SHP77 treated with DMSO at 0.1 percent for 48 hours (cell line): Measurements from ENCODE around the gene KIF18A.
"Not testable (repeated sequence)": the region's sequence is repeated elsewhere in the genome, so short reads cannot be mapped to it uniquely, and the experiment has no call there.

Experiments
- DNase-seq: peaks from one replicate; lab custom pipeline; 2025; lab: John Stamatoyannopoulos, UW

KIF18A gene

GRCh38 chr11:28107750-28108618 is at the start of gene KIF18A, which contains the start of gene METTL15:
Gene KIF18A (minus strand): TSS chr11:28108156. CDS start chr11:28097947, 10,209 bp downstream.
Gene METTL15 (plus strand): TSS chr11:28108388. CDS start chr11:28113335, 4,947 bp downstream.
- DNase-seq = peak; percentile 82

DNA sequence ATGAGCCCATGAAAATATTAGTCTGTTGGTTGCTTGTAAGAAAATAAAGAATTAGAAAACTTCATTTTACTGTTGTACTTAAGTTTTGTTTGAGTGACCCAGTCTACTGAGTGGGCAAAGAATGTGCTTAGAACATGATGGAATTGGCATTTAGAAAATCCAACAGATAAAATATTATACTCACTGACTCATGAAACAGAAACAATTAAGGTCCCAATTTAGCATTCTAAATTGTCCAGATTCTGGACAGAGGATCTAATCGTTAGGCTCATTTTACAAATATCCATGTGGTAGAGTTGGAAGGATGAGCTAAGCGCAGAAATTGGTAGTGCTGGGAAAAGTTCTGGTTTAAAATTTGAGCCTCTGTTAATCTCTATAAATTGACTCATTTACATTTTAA is 45.6 kb upstream of the KIF18A start:
- DNase-seq = no peak

GRCh38 chr11:28152743-28153142 is 44.8 kb upstream of the KIF18A start:
- DNase-seq = no peak

DNA sequence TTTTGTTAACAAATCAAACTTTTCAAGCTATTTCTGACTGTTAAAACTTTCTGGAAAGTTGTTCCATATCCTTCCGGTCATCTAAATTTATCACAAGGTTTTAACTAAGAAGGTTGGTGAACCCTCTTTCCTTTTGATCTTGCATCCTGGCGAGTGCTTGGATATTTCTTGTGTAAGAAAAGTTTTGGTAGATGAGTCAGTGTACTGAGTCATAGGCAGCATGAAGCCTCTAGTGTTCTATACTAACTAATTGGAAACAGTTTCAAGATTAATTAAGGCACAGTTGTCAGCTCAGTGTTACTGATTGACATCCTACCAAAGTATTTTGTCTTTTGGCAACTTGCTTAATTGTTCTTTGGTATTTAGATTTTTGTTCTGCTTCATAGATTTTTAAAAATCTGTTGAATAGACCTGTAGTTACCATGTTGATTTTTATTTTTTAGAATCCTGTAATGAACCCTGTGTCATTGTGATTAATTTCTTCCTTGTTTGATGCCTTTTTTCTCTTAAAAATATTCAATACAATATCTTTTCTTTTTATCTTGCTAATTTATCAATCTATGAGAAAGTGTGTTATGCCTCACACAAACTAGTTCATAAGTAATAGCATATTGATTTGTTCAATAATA is 38.3 kb upstream of the KIF18A start:
- no peak for DNase-seq

DNA sequence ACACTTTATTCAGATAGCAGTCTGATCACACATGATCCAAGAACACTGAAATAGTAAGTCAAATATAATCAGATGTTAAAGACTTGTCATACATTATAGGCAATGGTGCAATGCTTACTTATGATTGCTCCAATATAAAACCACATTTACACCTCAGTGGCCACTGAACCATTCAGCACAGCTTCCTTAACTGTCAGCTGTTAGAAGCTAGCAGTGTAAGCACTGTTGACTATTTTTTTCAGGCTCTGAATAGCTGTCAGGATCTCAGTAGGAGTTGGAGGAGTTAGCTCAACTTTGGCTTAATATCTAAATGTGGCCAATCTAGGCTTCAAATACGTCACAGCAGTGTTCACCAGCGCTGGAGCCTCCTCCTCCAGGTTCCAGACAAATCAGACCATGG is 36.9 kb upstream of the KIF18A start:
- no peak for DNase-seq

DNA sequence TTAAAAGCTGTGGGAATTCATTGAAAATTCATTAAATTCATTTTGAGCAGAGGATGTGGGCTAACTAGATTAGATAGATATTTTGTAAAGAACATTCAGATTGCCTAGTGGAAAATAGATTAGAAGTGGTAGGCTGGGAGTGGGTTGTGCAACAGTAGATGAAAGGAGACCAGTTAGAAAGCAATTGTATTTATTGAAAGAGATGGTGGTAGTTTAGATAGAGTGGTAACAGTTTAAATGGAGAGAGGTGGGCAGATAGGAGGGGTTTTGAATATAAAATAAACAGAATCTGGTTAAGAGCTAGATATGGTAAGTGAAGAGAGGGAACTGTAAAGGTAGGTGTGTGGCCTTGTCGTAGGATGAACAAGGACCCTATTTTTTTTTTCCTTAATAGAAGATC is 34.8 kb upstream of the KIF18A start:
- no peak for DNase-seq

DNA sequence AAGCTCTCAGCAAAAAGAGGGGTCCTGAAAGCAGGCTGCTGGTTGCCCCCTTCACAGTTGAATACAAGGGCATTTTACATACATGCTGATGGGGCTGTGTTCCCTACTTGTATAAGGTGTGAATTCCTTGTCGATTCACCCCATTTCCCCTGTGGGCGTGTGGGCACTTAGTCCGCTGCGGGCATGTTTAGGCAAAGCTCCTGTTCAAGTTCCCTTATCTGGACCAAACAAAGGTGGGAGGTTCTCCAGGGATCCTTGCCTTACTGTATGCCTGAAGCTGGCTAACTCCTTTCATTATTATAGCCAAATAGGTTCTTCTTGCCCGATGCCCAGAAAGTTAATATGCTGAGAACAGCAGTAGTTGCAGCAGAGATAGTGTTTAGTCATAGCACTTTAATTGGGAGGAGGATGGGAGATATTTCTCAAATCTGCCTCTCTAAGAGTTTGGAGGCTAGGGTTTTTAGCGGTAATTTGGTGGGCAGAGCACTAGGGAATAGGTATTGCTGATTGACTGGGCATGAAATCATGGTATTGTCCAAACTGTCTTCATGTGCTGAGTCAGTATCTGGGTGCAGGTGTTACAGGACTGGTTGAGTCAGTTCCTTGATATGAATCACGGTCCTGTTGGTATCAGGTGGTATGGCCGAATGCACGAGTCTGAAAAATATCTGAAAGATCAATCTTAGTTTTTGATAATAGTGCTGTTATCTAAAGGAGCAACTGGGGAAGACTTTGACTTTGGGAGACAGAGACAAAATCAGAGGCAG is 32.9 kb upstream of the KIF18A start:
- DNase-seq = no peak

- DNase-seq = no peak
Measured at GRCh38 chr11:28139841-28140415, 32.0 kb upstream of the KIF18A start.

- DNase-seq = no peak
Measured at GRCh38 chr11:28137832-28138231, 29.9 kb upstream of the KIF18A start.

DNA sequence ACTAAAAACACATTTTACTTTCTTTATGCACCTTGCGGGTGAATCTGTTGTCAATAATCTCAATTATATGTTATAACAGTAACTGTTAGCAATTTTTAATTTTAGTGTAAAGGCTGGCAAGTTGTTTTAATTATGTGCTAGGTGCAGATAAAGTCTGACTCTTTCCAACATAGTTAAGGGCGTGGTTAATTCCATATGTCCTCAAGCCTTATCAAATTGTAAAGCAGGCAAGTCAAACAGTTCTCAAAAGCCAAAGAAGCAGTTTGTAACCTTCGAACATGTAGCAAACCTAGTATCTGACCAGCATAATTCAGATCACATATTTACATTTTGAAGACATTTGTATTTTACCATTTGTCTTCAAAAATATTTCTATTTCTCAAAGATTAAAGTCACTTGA is 29.4 kb upstream of the KIF18A start:
- DNase-seq = no peak

GRCh38 chr11:28136157-28136556 is 28.2 kb upstream of the KIF18A start:
- DNase-seq = not testable (repeated sequence)

DNA sequence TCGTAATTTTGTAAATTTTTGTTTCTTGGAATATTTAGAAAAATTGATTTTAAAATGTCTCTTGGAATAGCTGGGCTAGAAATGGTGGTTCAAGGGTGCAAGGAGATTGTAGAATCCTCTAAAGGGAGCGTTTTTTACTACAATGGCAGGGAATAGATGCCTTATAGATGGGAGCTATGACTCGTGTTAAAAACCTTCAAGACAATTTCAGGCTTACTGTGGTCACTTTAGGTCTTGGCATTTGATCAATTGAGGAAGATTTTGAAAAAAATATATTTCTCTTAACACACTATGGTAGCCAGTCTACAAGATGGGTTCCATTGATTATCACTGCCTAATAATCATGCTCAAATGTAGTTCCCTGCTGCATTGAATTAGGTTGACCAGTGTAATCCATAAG is 25.2 kb upstream of the KIF18A start:
- no peak for DNase-seq

- DNase-seq = no peak
Measured at GRCh38 chr11:28132548-28132947, 24.6 kb upstream of the KIF18A start.

DNA sequence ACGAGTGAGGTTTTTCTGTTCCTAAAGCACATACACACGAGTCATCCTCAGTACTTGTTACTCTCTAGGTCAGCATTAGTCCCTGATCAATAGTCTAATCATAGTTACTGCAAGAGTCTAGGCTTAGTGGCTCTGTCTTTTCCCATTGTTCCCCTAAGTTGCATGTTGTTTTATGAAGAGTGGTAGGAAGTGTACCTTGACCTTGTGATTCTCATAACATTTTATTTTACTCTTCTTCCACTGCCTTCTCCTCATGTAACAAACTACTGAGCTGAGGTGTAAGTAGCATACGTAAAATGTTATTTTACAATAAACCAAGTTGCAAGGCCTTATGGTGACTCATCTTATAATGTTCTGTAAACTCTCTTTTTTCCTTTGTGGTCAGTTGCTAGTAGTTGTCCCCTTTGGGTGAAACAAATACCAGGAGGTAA is 15.2 kb upstream of the KIF18A start:
- DNase-seq = no peak

- DNase-seq = no peak
Measured at GRCh38 chr11:28117712-28118111, 9.8 kb upstream of the KIF18A start.

- DNase-seq = no peak
Measured at GRCh38 chr11:28114731-28115130, 6.8 kb upstream of the KIF18A start.

DNA sequence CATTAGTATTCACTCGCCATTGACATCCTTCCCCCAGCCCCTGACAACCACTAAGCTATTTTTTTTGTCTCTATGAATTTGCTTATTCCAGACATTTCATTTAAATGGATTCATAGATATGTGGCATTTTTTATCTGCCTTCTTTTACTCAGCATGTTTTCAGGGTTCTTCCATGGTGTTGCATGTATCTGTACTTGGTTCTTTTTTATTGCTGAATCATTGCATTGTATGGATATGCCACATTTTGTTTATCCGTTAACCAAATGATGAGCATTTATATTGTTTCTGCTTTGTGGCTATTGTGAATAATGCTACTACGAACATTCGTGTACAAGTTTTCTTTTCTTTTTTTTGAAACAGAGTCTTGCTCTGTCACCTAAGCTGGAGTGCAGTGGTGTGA is 6.2 kb upstream of the KIF18A start:
- no peak for DNase-seq

DNA sequence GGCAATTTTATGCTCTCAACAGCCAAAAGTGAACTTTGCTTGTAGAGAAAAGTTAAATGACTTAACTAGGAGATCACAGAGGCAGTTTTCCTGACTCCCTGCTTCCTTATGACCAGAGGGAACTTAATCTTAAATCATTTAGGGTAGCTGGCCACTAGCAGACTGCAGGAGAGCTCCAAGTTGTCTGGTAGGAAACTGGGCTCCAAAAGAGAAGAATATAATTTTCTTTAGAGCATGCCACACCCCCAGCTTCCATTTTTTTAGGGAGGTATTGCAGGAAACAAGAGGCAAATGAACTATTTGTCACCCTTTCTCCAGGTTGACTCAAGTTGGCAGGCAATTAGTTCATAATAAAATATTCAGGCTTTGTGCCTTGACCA is 2.9 kb upstream of the KIF18A start:
- no peak for DNase-seq

DNA sequence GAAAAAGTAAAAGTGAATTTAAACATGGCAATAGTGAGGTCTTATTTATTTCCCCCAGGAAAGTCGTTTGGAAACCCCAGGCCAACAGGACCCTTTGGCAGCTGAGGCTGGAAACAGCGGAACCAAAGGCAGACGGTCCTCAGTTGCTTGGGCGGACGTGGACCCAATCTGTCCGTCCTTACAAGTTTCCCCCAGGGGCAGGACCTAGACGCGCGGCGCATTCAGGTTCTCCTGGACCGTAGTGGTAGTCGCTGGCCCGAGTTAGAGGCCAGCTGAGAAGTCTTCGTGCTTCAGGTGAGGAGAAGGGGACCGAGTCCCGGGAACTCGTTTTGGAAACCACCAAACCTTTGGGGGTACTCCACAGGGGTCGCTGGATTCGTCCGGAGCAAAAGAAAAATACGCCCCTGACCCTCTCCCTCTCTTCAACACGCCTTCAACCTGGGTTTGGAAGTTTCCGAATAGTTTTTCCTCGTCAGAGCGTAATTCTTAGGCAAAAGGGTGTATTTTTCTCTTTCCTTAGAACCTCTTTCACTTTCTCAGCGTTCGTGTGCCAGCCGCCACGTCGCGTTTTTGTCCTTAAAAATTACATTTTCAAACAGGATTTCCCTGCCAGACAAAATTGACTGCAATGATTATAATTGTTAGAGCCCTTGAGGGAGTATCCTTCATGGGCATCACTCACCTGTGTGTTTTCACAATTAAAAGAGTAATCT is 2.3 kb upstream of the KIF18A start:
- peak; percentile 21 for DNase-seq

- no peak for DNase-seq
Measured at GRCh38 chr11:28108958-28109357, 1.0 kb upstream of the KIF18A start.

DNA sequence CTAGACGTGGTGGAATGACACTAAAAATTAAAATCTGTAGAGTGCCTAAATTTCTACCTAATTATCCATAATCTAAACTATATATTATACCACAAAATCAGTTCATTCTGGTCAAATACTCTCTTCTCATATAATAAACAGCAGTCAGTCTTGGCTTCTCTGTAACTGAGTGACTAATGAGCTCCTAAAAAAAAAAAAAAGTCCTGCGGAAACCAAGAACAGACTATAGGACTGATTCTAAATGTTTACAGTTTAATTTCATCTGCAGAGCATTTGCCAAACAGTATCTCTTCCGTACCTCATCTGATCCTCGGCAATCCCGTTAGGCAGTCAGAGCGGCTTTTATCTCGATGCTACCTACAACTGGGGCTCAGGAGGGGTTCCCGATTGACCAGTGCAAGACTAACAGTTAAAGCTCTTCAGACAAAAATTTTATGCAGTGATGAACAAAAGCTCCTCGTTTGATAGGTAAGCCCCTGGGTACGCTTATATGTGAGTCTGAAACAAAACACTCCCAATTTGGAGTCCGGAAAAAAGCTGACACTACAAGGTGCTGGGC is 686 bp downstream of the KIF18A start:
- no peak for DNase-seq
